ENCODE measurements around the gene HAPSTR1.

HAPSTR1 gene

DNA sequence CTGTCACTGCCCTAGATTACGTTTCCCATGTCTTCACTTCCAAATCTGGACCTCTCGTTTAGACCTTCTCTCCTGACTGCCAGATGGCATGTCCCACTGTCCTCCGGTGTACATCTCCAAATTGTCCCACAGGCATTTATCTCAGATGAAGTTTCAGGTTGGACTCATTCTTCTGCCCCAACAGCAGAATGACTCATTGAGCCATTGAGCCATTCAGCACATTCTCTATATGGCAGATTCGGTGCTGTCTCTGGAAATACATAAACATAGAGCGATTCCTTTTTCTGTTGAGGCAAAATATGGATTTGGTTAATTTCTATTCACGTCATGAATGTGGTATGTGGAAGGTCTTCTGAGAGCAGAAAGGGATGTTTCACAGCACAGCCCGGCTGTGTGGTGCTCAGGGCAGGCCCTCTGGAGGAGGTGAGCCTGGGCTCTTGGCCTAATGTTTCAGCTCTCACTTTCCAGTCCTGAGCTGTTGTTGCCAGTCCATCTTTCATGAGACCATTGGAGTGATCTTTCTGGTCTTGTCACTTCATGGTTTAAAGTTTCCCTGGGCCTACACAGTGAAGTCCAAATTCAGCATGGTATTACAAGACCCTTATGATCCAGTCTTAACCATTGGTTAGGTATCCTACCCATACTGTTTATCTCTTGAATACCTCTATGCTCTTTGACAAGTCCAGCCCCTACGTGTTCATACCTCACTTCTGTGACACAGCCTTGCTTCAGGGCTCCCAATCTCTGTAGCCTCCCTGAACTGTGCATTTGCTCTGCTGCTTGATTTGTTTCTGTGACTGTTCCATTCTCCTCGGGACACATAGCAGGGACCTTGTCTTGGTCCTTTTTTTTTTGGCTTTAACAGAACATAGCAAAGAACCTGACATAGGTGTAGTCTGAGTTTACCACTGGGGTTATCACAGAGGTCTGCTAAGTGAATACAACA, 15.9 kb downstream of the HAPSTR1 start:
- Histone ChIP-seq H3K36me3 (ENCODE audit: insufficient read depth, low read length) (peaks cover 63% of the 10 kb centered on the region; the same call in 1 of the 2 replicates), H3K79me2 (ENCODE audit: insufficient read depth, low read length) (peaks cover 99% of the 10 kb centered on the region), H3K9ac (ENCODE audit: low read depth, low read length, poor library complexity, severe bottlenecking) (no peak overlapping the region), H3K27me3 (ENCODE audit: insufficient read depth, low read length, poor library complexity, severe bottlenecking) (no peaks in the 10 kb centered on the region), H3K4me2 (ENCODE audit: low read depth, low read length, poor library complexity, severe bottlenecking) (peak overlapping the region; percentile 16), H3K4me1 (ENCODE audit: insufficient read depth, low read length, poor library complexity, severe bottlenecking) (no peaks in the 10 kb centered on the region), H3F3A (ENCODE audit: low read depth) (no peaks in the 10 kb centered on the region), H3K4me3 (ENCODE audit: low read length, poor library complexity, severe bottlenecking) (no peak overlapping the region), H3K9me3 (ENCODE audit: insufficient read depth, low read depth, low read length) (no peaks in the 10 kb centered on the region), H2AFZ (ENCODE audit: low read length) (no peak overlapping the region), H3K9me2 (replicated peaks; ENCODE audit: low read depth, low read length) (no peaks in the 10 kb centered on the region), H4K20me1 (ENCODE audit: insufficient read depth, low read length, poor library complexity, severe bottlenecking) (peaks cover 76% of the 10 kb centered on the region)
- TF ChIP-seq EZH2phosphoT487 (IDR thresholded peaks at IDR 0.05; ENCODE audit: borderline replicate concordance) = no peak
- TF ChIP-seq, protein P1, sequence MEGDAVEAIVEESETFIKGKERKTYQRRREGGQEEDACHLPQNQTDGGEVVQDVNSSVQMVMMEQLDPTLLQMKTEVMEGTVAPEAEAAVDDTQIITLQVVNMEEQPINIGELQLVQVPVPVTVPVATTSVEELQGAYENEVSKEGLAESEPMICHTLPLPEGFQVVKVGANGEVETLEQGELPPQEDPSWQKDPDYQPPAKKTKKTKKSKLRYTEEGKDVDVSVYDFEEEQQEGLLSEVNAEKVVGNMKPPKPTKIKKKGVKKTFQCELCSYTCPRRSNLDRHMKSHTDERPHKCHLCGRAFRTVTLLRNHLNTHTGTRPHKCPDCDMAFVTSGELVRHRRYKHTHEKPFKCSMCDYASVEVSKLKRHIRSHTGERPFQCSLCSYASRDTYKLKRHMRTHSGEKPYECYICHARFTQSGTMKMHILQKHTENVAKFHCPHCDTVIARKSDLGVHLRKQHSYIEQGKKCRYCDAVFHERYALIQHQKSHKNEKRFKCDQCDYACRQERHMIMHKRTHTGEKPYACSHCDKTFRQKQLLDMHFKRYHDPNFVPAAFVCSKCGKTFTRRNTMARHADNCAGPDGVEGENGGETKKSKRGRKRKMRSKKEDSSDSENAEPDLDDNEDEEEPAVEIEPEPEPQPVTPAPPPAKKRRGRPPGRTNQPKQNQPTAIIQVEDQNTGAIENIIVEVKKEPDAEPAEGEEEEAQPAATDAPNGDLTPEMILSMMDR (conservative IDR thresholded peaks at IDR 0.05; ENCODE audit: low read length) = no peak

DNA sequence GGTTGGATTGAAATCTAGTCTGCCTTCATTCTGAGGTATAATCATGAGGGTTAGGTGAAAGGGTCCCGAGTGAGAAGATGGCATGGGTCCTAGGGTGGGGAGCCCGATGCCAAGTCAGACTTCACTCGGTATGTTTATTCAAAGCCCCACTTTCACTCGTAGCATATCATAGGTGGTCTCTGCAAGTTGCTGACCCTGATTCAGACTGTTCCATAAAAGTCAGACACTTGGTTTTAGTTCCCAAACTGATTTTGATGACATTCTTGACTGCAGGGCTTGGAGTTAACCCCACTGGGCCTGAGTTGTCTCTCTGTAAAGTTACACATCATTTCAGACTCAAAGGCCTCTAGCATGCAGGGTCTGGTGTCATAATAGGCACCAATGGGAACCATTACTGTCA, 17.8 kb downstream of the HAPSTR1 start:
- Histone ChIP-seq H3K79me2 (ENCODE audit: insufficient read depth, low read length) (peaks cover 99% of the 10 kb centered on the region), H3K36me3 (ENCODE audit: insufficient read depth, low read length) (peaks cover 48% of the 10 kb centered on the region; the same call in 1 of the 2 replicates), H3K4me1 (ENCODE audit: insufficient read depth, low read length, poor library complexity, severe bottlenecking) (no peaks in the 10 kb centered on the region), H3K4me3 (ENCODE audit: low read length, poor library complexity, severe bottlenecking) (no peak overlapping the region), H3K9me2 (replicated peaks; ENCODE audit: low read depth, low read length) (no peaks in the 10 kb centered on the region), H4K20me1 (ENCODE audit: insufficient read depth, low read length, poor library complexity, severe bottlenecking) (peaks cover 77% of the 10 kb centered on the region), H3K27me3 (ENCODE audit: insufficient read depth, low read length, poor library complexity, severe bottlenecking) (no peaks in the 10 kb centered on the region), H3K9ac (ENCODE audit: low read depth, low read length, poor library complexity, severe bottlenecking) (no peak overlapping the region), H2AFZ (ENCODE audit: low read length) (no peak overlapping the region), H3F3A (ENCODE audit: low read depth) (no peaks in the 10 kb centered on the region), H3K9me3 (ENCODE audit: insufficient read depth, low read depth, low read length) (no peaks in the 10 kb centered on the region), H3K4me2 (ENCODE audit: low read depth, low read length, poor library complexity, severe bottlenecking) (no peak overlapping the region)
- no peak for TF ChIP-seq EZH2phosphoT487 (IDR thresholded peaks at IDR 0.05; ENCODE audit: borderline replicate concordance)
- TF ChIP-seq, protein P1 (conservative IDR thresholded peaks at IDR 0.05; ENCODE audit: low read length) = no peak

DNA sequence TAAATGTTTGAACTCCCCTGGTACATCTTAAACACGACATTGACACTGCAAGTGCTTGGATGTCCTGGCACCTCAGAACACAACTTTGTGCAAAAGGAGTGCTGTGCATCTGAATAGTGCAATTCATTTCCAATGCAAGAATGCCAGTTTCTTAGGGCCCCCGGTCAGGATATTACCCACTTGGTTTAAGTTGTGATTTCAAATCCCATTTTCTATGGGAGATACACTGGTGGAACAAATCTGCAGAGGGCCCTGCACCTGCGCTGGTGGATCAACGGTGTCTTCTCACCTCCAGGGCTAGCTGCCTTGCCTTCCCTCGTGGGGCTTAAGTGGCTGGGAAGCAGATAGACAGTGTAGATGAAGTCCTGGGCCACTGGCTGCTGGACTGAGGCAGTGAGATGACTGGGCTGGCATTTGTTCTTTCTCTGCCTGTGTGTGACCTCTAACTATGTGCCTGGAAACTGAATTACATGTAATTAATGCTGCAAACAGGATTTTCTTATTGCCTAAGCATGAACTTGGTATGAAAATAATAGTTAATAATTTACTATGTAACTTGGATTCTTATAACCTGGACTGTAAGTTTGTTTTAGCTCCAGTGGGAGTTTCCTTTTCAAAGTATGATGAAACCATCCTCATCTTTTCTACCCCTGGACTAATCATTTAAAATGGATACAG, 20.9 kb downstream of the HAPSTR1 start:
- TF ChIP-seq, protein P1 (conservative IDR thresholded peaks at IDR 0.05; ENCODE audit: low read length) = no peak
- TF ChIP-seq EZH2phosphoT487 (IDR thresholded peaks at IDR 0.05; ENCODE audit: borderline replicate concordance) = no peak
- peaks cover 66% of the 10 kb centered on the region for H4K20me1 ChIP-seq (ENCODE audit: insufficient read depth, low read length, poor library complexity, severe bottlenecking)
- no peaks in the 10 kb centered on the region for H3F3A ChIP-seq (ENCODE audit: low read depth)
- no peaks in the 10 kb centered on the region for H3K9me3 ChIP-seq (ENCODE audit: insufficient read depth, low read depth, low read length)
- no peak overlapping the region for H3K4me2 ChIP-seq (ENCODE audit: low read depth, low read length, poor library complexity, severe bottlenecking)
- H2AFZ ChIP-seq (ENCODE audit: low read length) = no peak overlapping the region
- H3K36me3 ChIP-seq (ENCODE audit: insufficient read depth, low read length) = peaks cover 35% of the 10 kb centered on the region; the same call in 1 of the 2 replicates
- H3K4me1 ChIP-seq (ENCODE audit: insufficient read depth, low read length, poor library complexity, severe bottlenecking) = no peaks in the 10 kb centered on the region
- no peaks in the 10 kb centered on the region for H3K27me3 ChIP-seq (ENCODE audit: insufficient read depth, low read length, poor library complexity, severe bottlenecking)
- no peak overlapping the region for H3K4me3 ChIP-seq (ENCODE audit: low read length, poor library complexity, severe bottlenecking)
- H3K9ac ChIP-seq (ENCODE audit: low read depth, low read length, poor library complexity, severe bottlenecking) = no peak overlapping the region
- no peaks in the 10 kb centered on the region for H3K9me2 ChIP-seq (replicated peaks; ENCODE audit: low read depth, low read length)
- H3K79me2 ChIP-seq (ENCODE audit: insufficient read depth, low read length) = peaks cover 92% of the 10 kb centered on the region

All from Loucy (cell line).